Endothelial cell of umbilical vein (primary cell): Measurements from ENCODE around the gene PHLPP1. TPM values are rescaled to one million over a fixed set of nuclear protein-coding genes. Genes with fewer than 3 reads are reported as not detected.

ENCODE experiments used
- BruUV-seq: library from RNA; stranded (reverse); fragments of 400-500 nt; replicated peaks from 2 replicates; lab custom pipeline; 2021; lab: Mats Ljungman, UMichigan
- CTCF ChIA-PET: fragments of 300-600, 350-600 bp; sonication (Branson Sonifier 250); formaldehyde crosslinking; loops from one replicate; lab custom pipeline; 2021; ENCODE audit warnings: antibody characterized with exemption, inconsistent platforms; lab: Charles Lee
- POLR2A ChIA-PET: fragments of 300-600, 350-600 bp; sonication (Branson Sonifier 250); formaldehyde crosslinking; loops from one replicate; lab custom pipeline; 2021; ENCODE audit warnings: antibody characterized with exemption, inconsistent platforms; lab: Charles Lee
- DNase-seq: peaks from one replicate; pipeline ENCODE4 v3.0.0-alpha.2; 2011; ENCODE audit warnings: low read depth, low spot score
- FAIRE-seq: peaks from 2 replicates; lab custom pipeline; 2011; peaks lifted over from hg19 to GRCh38; lab: Jason Lieb, UNC
- H2AFZ ChIP-seq: 2 replicates; pipeline ENCODE4 v1.6.0; 2012; ENCODE audit warnings: low read depth, low read length, control low read depth, inconsistent platforms
- H3K27ac ChIP-seq: 2 replicates; pipeline ENCODE4 v1.5.1; 2011; ENCODE audit warnings: low read depth, mild to moderate bottlenecking, control low read depth, low read length, moderate library complexity; ENCODE audit not compliant: insufficient read depth
- H3K27me3 ChIP-seq, 2 experiments: 2 replicates each; pipeline versions ENCODE4 v1.6.0 to v1.6.1; 2011; ENCODE audit warnings: low read length in 2 of 2, mixed read lengths in 1 of 2; ENCODE audit not compliant: control insufficient read depth in 2 of 2, insufficient read depth in 2 of 2
- H3K36me3 ChIP-seq, 2 experiments: 2 replicates in 1 of 2; 3 replicates in 1 of 2; pipeline ENCODE4 v1.5.1; 2011; ENCODE audit warnings: low read length in 2 of 2, mild to moderate bottlenecking in 1 of 2, moderate library complexity in 1 of 2; ENCODE audit not compliant: control insufficient read depth in 2 of 2, insufficient read depth in 2 of 2; ENCODE audit errors: extremely low read depth in 1 of 2
- H3K4me1 ChIP-seq: 3 replicates; pipeline ENCODE4 v1.5.1; 2011; ENCODE audit warnings: mild to moderate bottlenecking, low read length; ENCODE audit not compliant: control insufficient read depth, insufficient read depth; ENCODE audit errors: extremely low read depth
- H3K4me2 ChIP-seq: 2 replicates; pipeline ENCODE4 v1.6.1; 2011; ENCODE audit warnings: low read length, control low read depth, mixed read lengths; ENCODE audit not compliant: insufficient read depth
- H3K4me3 ChIP-seq, 3 experiments: fragments of 200-600 bp in 1 of 3; sonication (generic), shearing (Covaris generic) in 1 of 3; replicated peaks in 1 of 3; 2 replicates each; pipeline ENCODE4 v1.5.1; 2011 to 2016; ENCODE audit warnings: control low read depth in 3 of 3, low read length in 3 of 3, mild to moderate bottlenecking in 2 of 3, inconsistent platforms in 1 of 3, low read depth in 1 of 3, moderate library complexity in 1 of 3; ENCODE audit not compliant: insufficient read depth in 1 of 3
- H3K79me2 ChIP-seq: 2 replicates; pipeline ENCODE4 v1.6.0; 2012; ENCODE audit warnings: low read length, inconsistent platforms; ENCODE audit not compliant: control insufficient read depth, insufficient read depth
- H3K9ac ChIP-seq: replicated peaks from 2 replicates; pipeline ENCODE3; 2011; ENCODE audit warnings: low read length, control low read depth; ENCODE audit not compliant: insufficient read depth; ENCODE audit errors: extremely low read depth
- H3K9me1 ChIP-seq: replicated peaks from 3 replicates; pipeline ENCODE4 v1.6.0; 2011; ENCODE audit warnings: mild to moderate bottlenecking, low read length; ENCODE audit not compliant: control insufficient read depth, insufficient read depth; ENCODE audit errors: extremely low read depth
- H3K9me3 ChIP-seq: replicated peaks from 2 replicates; pipeline ENCODE4 v1.5.1; 2012; ENCODE audit warnings: low read length, inconsistent platforms; ENCODE audit not compliant: control insufficient read depth, insufficient read depth
- H4K20me1 ChIP-seq: replicated peaks from 2 replicates; pipeline ENCODE3; 2011; ENCODE audit warnings: mild to moderate bottlenecking, low read length; ENCODE audit not compliant: control insufficient read depth, insufficient read depth; ENCODE audit errors: extremely low read depth
- EZH2 ChIP-seq: IDR thresholded peaks from 2 replicates; pipeline ENCODE4 v1.6.1; 2012; ENCODE audit warnings: borderline replicate concordance, low read depth, mild to moderate bottlenecking, moderate library complexity, low read length, inconsistent platforms; ENCODE audit not compliant: severe bottlenecking
- FOS ChIP-seq: IDR thresholded peaks from 2 replicates; pipeline ENCODE4 v1.6.1; 2011; ENCODE audit warnings: mild to moderate bottlenecking, low read length, moderate library complexity, borderline replicate concordance; ENCODE audit not compliant: insufficient read depth
- GATA2 ChIP-seq: IDR thresholded peaks from 2 replicates; pipeline ENCODE4 v1.7.0; 2011; ENCODE audit warnings: low read depth, mild to moderate bottlenecking, moderate library complexity, mixed read lengths, low read length; ENCODE audit not compliant: insufficient read length, insufficient read depth
- JUN ChIP-seq: IDR thresholded peaks from 2 replicates; pipeline ENCODE4 v1.6.1; 2011; ENCODE audit warnings: borderline replicate concordance, low read depth; ENCODE audit not compliant: insufficient read length, insufficient read depth
- MYC ChIP-seq: IDR thresholded peaks from one replicate; pipeline ENCODE4 v1.6.1; 2011; ENCODE audit warnings: mild to moderate bottlenecking, low read depth, low read length
- POLR2AphosphoS5 ChIP-seq: IDR thresholded peaks from 2 replicates; pipeline ENCODE4 v1.6.1; 2012; ENCODE audit warnings: low read depth, mild to moderate bottlenecking, control low read depth, low read length, moderate library complexity; ENCODE audit not compliant: insufficient read depth
- dilution Hi-C: fragments of 300-500 bp; cut with MboI; formaldehyde crosslinking; loops from one replicate; pipeline ENCODE4 v1.15.0; 2019; ENCODE audit warnings: low sequenced_read_pairs; ENCODE audit not compliant: extremely low pct_ligation_motif_present
- intact Hi-C: fragments of 100-400 bp; cut with micrococcal nuclease; formaldehyde crosslinking; loops from one replicate; pipeline ENCODE4 v1.10.0; 2022
- polyA plus RNA-seq, 4 experiments: library from polyadenylated mRNA; depleted of rRNA in 3 of 4; stranded (reverse) in 3 of 4; unstranded in 1 of 4; fragments of >200 nt; gene quantifications; 2 replicates each; pipeline versions ENCODE4 v1.2.1 to v1.2.3, GENCODE V29; 2011 to 2012; ENCODE audit warnings: missing spikeins in 1 of 4
- total RNA-seq: library from RNA; stranded (reverse); gene quantifications from 2 replicates; pipeline ENCODE4 v1.2.3, GENCODE V29; 2021
- TF ChIP-seq, protein P1 (sequence below), 2 donors: IDR thresholded peaks; 1 replicate in 1 of 2; 2 replicates in 1 of 2; pipeline ENCODE4 v1.5.1; 2011; ENCODE audit warnings: low read length in 2 of 2, mild to moderate bottlenecking in 2 of 2, moderate library complexity in 2 of 2, control low read depth in 1 of 2, inconsistent platforms in 1 of 2, low read depth in 1 of 2; ENCODE audit not compliant: insufficient read depth in 1 of 2; ENCODE audit errors: extremely low read depth in 1 of 2
- TF ChIP-seq, protein P2 (sequence below): IDR thresholded peaks from 2 replicates; pipeline ENCODE4 v1.6.1; 2011; ENCODE audit not compliant: insufficient read depth, insufficient read length

PHLPP1 gene
- total and polyA plus RNA-seq, 2 donors (not counting 3 experiments of a cell fraction or from before 2014, with no cell fraction given): 4.0 to 10.8 TPM

DNA sequence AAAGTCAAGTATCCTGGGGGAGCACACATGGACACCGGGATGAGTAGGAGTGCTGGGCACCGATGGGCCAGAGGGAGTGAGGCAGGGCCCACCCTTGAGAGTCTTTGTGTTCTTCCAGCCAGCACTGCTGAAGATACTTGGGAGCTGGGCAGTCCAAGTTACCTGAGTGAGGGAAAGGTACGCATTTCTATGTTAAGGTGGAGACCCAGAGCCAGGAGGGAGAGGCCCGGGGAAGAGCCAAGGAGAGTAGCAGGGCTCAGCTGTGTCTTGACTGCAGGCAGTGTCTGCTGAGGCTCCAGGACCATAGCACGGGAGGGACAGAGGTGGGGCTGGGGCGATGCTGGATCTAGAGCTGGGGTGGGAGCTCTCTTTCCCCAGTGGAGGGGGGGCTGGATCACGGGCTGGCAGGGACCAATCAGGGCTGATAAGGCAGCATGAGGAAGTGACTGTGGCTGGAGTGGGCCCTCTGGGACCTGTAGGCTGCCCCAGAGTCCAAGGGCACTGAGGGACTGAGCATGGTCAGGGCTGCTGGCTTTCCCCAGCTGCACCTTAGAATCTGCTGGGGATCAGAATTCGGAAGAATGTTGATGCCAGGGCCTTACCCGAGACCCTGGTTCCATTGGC lies 289.2 kb downstream of the PHLPP1 start:
- no TSS peak for BruUV-seq
- Histone ChIP-seq H3K9me3 (no peaks in the 10 kb centered on the region), H3K27me3 (peaks cover 0 to 2% of the 10 kb centered on the region in 2 experiments), H2AFZ (no peak overlapping the region), H3K4me2 (no peak overlapping the region), H3K9ac (no peak overlapping the region), H3K79me2 (no peaks in the 10 kb centered on the region), H3K9me1 (no peaks in the 10 kb centered on the region), H3K36me3 (no peaks in the 10 kb centered on the region), H3K27ac (no peak overlapping the region), H3K4me1 (peaks cover 8% of the 10 kb centered on the region), H3K4me3 (no peak overlapping the region), H4K20me1 (no peaks in the 10 kb centered on the region)
- ChIA-PET CTCF (interaction anchor here (1.1 to 2.2 kb wide), 2 partner anchors 12 kb away, joined by 3 to 5 read pairs; no protein-coding TSS in a partner anchor), POLR2A (no interaction called here)
- TF ChIP-seq JUN (no peak), MYC (no peak), POLR2AphosphoS5 (no peak)
- TF ChIP-seq, protein P1, sequence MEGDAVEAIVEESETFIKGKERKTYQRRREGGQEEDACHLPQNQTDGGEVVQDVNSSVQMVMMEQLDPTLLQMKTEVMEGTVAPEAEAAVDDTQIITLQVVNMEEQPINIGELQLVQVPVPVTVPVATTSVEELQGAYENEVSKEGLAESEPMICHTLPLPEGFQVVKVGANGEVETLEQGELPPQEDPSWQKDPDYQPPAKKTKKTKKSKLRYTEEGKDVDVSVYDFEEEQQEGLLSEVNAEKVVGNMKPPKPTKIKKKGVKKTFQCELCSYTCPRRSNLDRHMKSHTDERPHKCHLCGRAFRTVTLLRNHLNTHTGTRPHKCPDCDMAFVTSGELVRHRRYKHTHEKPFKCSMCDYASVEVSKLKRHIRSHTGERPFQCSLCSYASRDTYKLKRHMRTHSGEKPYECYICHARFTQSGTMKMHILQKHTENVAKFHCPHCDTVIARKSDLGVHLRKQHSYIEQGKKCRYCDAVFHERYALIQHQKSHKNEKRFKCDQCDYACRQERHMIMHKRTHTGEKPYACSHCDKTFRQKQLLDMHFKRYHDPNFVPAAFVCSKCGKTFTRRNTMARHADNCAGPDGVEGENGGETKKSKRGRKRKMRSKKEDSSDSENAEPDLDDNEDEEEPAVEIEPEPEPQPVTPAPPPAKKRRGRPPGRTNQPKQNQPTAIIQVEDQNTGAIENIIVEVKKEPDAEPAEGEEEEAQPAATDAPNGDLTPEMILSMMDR (IDR thresholded peaks at IDR 0.05; ENCODE audit: extremely low read depth in 1 of 2, insufficient read depth in 1 of 2, low read depth in 1 of 2, low read length in 2 of 2): no peak
- DNase-seq: no peak
- no peak for FAIRE-seq
- dilution Hi-C loops (no loop called here), intact Hi-C loops (no loop called here)

DNA sequence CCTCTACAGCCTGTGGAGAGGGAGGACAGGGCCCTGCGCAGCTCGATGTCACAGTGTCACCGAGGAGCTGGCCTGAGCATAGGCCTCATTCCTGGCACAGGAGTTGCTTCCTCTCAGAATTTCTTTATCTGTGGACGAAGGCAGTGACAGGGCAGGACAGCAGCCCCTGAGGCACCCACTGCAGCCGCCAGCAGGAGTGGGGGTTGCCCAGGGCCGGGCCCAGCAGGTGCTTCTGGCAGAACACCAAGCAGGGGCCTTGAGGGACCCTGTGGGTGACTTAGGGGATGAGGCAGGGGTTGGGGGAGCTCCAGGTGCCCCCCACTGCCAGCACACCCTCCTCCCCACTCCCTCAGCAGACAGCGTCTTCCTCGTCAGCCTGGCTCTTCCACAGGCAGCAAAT lies 290.0 kb downstream of the PHLPP1 start:
- BruUV-seq: no TSS peak
- dilution Hi-C loops: no loop called here
- no peak overlapping the region for H3K4me3 ChIP-seq
- ChIA-PET CTCF (interaction anchor here (1.1 kb wide), 1 partner anchor 11 kb away, joined by 3 read pairs; no protein-coding TSS in a partner anchor), POLR2A (no interaction called here)
- H3K9me3 ChIP-seq: no peaks in the 10 kb centered on the region
- no peaks in the 10 kb centered on the region for H4K20me1 ChIP-seq
- TF ChIP-seq, protein P2, sequence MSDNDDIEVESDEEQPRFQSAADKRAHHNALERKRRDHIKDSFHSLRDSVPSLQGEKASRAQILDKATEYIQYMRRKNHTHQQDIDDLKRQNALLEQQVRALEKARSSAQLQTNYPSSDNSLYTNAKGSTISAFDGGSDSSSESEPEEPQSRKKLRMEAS: no peak
- TF ChIP-seq EZH2 (no peak), FOS (no peak), GATA2 (no peak)
- H3K4me2 ChIP-seq: no peak overlapping the region
- no peak overlapping the region for H3K9ac ChIP-seq
- no peak for DNase-seq
- H2AFZ ChIP-seq: no peak overlapping the region
- no peaks in the 10 kb centered on the region for H3K79me2 ChIP-seq
- FAIRE-seq: no peak
- no peaks in the 10 kb centered on the region for H3K9me1 ChIP-seq
- H3K36me3 ChIP-seq: no peaks in the 10 kb centered on the region
- intact Hi-C loops: no loop called here
- H3K27ac ChIP-seq: no peak overlapping the region
- H3K4me1 ChIP-seq: peaks cover 4% of the 10 kb centered on the region
- H3K27me3 ChIP-seq: peaks cover 0 to 2% of the 10 kb centered on the region in 2 experiments
